DMS79 (cell line): ENCODE data around the gene BICRAL.
A peak's percentile ranks its signal among the peaks of the same experiment; 100 is the strongest.
"Not testable (repeated sequence)": the region's sequence is repeated elsewhere in the genome, so short reads cannot be mapped to it uniquely, and the experiment has no call there.

Experiments used
- DNase-seq: peaks from one replicate; lab custom pipeline; 2025; lab: John Stamatoyannopoulos, UW

Gene BICRAL

GRCh38 chr6:42841844-42842584 is 60.2 kb downstream of the BICRAL start:
- DNase-seq: no peak

DNA sequence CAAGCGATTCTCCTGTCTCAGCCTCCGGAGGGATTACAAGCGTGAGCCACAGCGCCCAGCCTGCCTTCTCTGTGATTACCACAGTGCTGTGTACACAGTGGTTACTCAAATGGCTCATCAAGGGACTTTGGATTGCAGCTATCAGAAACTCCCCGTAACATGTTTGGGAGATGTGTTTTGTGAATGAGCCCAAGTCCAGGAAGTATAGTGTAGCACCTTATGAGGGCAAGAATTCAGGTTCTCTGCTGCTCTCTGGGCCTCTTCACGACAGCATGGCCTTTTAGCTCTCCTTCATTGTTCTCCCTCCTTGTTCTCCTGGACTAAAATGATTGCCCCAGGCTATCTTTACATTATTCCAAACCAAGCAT is 63.5 kb downstream of the BICRAL start:
- peak; percentile 30 for DNase-seq

DNA sequence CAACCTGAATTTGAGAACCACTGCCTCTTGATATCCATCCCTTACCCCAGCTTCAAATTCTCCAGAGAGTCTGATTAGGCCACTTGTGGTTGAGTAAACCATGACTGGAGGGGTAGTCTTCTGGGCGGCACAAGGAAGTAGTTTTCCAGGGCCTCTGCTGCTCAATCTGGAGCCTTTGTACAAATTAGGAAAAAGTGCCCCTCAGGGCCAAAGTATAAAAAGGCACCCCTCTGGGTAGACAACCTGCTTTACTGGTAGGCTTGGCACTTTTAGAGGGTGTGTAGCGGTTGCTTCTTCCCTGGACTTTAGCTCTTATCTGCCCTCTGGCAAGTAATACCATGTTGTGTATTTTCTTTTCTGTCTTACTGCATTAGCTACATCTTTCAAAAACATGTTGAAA is 64.7 kb downstream of the BICRAL start:
- DNase-seq: peak; percentile 78

- DNase-seq: no peak
These were observed 66.8 kb downstream of the BICRAL start for GRCh38 chr6:42848700-42849099.

DNA sequence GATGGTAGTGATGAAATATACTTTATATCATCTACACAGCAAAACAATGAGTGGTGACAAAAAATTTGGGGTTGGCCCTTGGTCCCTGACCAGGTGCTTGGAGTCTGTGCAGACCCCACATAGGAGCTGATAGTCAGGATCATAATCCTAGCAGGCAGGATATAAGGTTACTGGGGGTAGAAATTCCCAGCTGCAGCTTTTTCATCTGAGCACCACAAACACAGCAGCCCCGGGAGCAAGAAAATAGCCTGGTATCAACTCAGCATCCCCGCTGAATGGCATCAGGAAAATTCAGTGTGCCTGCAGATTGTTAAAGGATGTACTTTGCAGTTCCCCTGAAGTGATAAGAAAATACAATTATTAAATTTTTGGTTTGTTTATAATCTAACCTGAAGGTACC is 69.7 kb downstream of the BICRAL start:
- no peak for DNase-seq

- no peak for DNase-seq
These were observed 78.2 kb downstream of the BICRAL start for GRCh38 chr6:42860036-42860435.

GRCh38 chr6:42860481-42860880 is 78.6 kb downstream of the BICRAL start:
- DNase-seq: no peak

GRCh38 chr6:42864602-42865001 is 82.8 kb downstream of the BICRAL start:
- DNase-seq: no peak

DNA sequence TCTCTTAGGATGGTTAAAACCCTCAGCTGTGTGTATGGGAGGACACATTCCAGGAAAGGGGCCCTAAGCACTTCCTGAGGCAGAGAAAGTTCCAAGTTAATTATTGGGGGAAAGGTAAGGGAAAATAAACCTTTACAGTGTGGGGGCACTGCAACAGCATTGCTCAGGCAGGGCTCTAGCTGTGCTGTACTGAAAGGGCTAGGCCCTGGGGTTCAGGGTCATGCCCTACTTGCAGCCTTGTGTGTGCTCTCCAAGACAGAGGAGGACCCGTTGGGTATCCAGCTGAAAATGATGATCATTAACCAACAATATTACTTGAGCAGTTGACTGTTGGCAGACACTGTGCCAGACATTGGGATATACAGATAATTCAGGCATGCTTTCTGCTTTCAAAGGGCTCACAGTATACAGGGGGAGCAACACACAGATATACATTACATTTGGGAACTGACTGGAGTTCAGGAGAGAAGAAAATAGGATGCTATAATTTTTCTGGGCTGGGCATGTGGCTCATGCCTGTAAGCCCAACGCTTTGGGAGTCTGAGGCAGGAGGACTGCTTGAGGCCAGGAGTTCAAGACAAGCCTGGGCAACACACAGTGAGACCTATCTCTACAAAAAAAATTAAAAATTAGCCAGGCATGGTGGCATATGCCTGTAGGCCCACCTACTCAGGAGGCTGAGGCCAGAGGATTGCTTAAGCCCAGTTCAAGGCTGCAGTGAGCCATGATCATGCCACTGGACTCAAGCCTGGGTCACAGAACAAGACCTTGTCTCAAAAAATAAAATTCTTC is 88.5 kb downstream of the BICRAL start:
- no peak for DNase-seq

- no peak for DNase-seq
These were observed 89.9 kb downstream of the BICRAL start for GRCh38 chr6:42871711-42872110.

- DNase-seq: no peak
These were observed 91.5 kb downstream of the BICRAL start for GRCh38 chr6:42873313-42873712.

GRCh38 chr6:42877695-42878094 is 95.8 kb downstream of the BICRAL start:
- no peak for DNase-seq

- DNase-seq: peak; percentile 86
These were observed 97.8 kb downstream of the BICRAL start, which contains the start of gene RPL7L1 for GRCh38 chr6:42879372-42880239. Gene RPL7L1, plus strand, starts transcription at chr6:42879616. Its CDS starts 295 bp downstream, at chr6:42879911.

- not testable (repeated sequence) for DNase-seq
These were observed 98.5 kb downstream of the BICRAL start for GRCh38 chr6:42880240-42880817.

DNA sequence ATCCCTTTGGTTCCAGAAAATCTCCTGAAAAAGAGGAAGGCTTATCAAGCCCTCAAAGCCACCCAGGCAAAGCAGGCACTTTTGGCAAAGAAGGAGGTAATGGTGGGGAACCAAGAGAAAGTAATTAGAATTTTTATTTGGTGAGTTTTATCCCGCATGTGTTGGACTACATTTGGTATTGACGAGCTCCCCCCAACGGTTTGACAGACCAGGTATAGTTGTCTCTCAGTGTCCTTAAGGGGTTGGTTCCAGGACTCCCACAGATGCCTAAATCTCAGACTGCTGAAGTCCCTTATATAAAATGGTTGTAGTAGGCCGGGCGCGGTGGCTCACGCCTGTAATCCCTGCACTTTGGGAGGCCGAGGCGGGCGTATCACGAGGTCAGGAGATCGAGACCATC is 99.0 kb downstream of the BICRAL start:
- not testable (repeated sequence) for DNase-seq

DNA sequence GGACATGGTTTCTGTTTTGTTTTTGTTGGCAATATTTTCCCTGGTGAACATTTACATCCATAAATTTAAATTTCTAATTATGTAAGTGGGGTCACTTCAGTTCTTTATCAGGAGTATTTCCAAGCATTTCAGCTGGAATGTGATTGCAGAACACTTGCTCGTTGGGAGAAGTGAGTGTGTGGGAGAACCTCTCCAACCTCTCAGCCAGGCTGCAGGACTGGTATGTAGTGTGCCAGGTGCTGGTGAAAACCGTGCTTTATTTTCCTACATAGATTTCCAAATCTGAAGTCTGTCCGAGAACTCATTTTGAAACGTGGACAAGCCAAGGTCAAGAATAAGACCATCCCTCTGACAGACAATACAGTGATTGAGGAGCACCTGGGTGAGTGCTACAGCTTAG is 103.8 kb downstream of the BICRAL start:
- no peak for DNase-seq

GRCh38 chr6:42888201-42888600 is 106.3 kb downstream of the BICRAL start:
- DNase-seq: not testable (repeated sequence)

DNA sequence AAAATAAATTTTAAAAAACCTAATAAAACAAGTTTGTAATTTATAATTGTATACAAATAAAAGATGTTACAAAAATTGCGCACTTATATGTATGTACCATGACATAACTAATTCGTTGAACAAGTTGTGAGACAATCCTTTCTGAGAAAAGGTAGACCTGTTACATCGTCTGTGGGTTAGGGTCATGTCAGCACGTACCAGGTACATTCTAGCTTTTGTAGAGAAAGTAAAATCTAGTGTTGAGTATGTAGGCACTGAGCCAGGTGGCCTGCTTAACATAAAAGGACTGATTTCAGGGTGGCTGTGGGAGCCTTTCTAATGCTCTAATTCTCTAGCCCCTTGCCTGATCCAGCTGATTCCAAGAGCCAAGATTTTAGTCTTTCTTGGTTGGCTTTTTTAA is 108.0 kb downstream of the BICRAL start:
- no peak for DNase-seq

GRCh38 chr6:42890311-42891198 is 108.7 kb downstream of the BICRAL start:
- DNase-seq: peak; percentile 85

DNA sequence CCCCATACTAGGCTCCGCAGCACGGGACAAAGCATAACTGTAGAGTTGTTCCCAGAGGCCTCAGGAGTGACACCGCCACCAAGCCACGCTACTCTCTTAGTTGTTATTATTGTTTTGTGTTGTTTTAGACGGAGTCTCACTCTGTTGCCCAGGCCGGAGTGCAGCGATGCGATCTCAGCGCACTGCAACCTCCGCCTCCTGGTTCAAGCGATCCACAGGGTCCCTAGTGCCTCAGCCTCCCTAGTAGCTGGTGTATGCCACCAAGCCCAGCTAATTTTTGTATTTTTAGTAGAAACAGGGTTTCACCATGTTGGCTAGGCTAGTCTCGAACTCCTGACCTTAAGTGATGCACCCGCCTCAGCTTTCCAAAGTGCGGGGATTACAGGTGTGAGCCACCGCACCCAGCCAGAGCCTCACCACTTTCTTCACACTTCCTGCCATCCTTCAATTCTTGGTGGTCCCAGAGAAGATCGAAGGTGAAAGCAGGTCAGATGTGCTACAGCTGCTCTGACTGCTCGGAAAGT is 109.4 kb downstream of the BICRAL start:
- DNase-seq: no peak
